HFF-Myc (cell line): ENCODE data around the gene NLRP12.
A peak's percentile ranks its signal among the peaks of the same experiment; 100 is the strongest.
"Not testable (repeated sequence)": the region's sequence is repeated elsewhere in the genome, so short reads cannot be mapped to it uniquely, and the experiment has no call there.

Experiments
- DNase-seq: peaks from one replicate; pipeline ENCODE4 v3.0.0-alpha.2; 2011; ENCODE audit warnings: low read depth; ENCODE audit errors: extremely low read depth
- H3K4me3 ChIP-seq: replicated peaks from 2 replicates; pipeline ENCODE4 v1.5.1; 2011; ENCODE audit warnings: low read depth, mild to moderate bottlenecking, control low read depth, low read length
- CTCF ChIP-seq: IDR thresholded peaks from 2 replicates; pipeline ENCODE4 v1.5.1; 2012; ENCODE audit warnings: mild to moderate bottlenecking, low read depth, low read length, control low read depth; ENCODE audit errors: missing control alignments

Gene NLRP12

GRCh38 chr19:53853707-53854106 lies 29.6 kb upstream of the NLRP12 start:
- H3K4me3 ChIP-seq: no peak overlapping the region
- TF ChIP-seq CTCF: no peak
- DNase-seq: no peak

GRCh38 chr19:53849237-53849676 lies 25.1 kb upstream of the NLRP12 start:
- peak; percentile 93 for DNase-seq
- TF ChIP-seq CTCF: no peak
- no peak overlapping the region for H3K4me3 ChIP-seq

GRCh38 chr19:53847555-53847954 lies 23.4 kb upstream of the NLRP12 start:
- no peak overlapping the region for H3K4me3 ChIP-seq
- DNase-seq: no peak
- no peak for TF ChIP-seq CTCF

GRCh38 chr19:53844849-53845246 lies 20.7 kb upstream of the NLRP12 start:
- H3K4me3 ChIP-seq: no peak overlapping the region
- no peak for TF ChIP-seq CTCF
- DNase-seq: no peak

GRCh38 chr19:53840914-53841313 lies 16.8 kb upstream of the NLRP12 start:
- not testable (repeated sequence) for H3K4me3 ChIP-seq
- peak; percentile 61 for DNase-seq

GRCh38 chr19:53840241-53840640 lies 16.1 kb upstream of the NLRP12 start:
- not testable (repeated sequence) for DNase-seq

GRCh38 chr19:53838446-53838845 lies 14.3 kb upstream of the NLRP12 start:
- DNase-seq, H3K4me3 ChIP-seq: not testable (repeated sequence)

More at GRCh38 chr19:53840241-53840640, 16.1 kb upstream of the NLRP12 start:
- not testable (repeated sequence) for H3K4me3 ChIP-seq

- not testable (repeated sequence) for H3K4me3 ChIP-seq
Observed at GRCh38 chr19:53832861-53833260, 8.7 kb upstream of the NLRP12 start.

GRCh38 chr19:53828531-53828930 lies 4.4 kb upstream of the NLRP12 start:
- no peak for DNase-seq
- H3K4me3 ChIP-seq: no peak overlapping the region
- TF ChIP-seq CTCF: no peak

More at GRCh38 chr19:53832861-53833260, 8.7 kb upstream of the NLRP12 start:
- not testable (repeated sequence) for DNase-seq
